OCI-LY3 (cell line): ENCODE results near the gene ZNF618.

Source experiments
- H2AFZ ChIP-seq: fragments of 200-600, 300-600 bp; shearing (Covaris generic); 2 replicates; pipeline ENCODE4 v1.6.0; 2014; ENCODE audit warnings: antibody characterized with exemption, low read depth, low read length
- H3K27ac ChIP-seq: fragments of 200-600, 300-600 bp; sonication (generic); 2 replicates; pipeline ENCODE4 v1.5.1; 2014; ENCODE audit warnings: mild to moderate bottlenecking, low read length, moderate library complexity, mixed read lengths
- H3K27me3 ChIP-seq: fragments of 200-600, 300-600 bp; sonication (generic); 2 replicates; pipeline ENCODE4 v1.6.1; 2014; ENCODE audit warnings: low read depth, low read length, mixed read lengths
- H3K36me3 ChIP-seq: fragments of 200-600, 300-600 bp; sonication (generic); replicated peaks from 2 replicates; pipeline ENCODE3; 2014; ENCODE audit warnings: low read depth, low read length, mixed read lengths
- H3K4me1 ChIP-seq: fragments of 300-600, 200-600 bp; sonication (generic); 2 replicates; pipeline ENCODE4 v1.6.1; 2014; ENCODE audit warnings: low read length, mixed read lengths
- H3K4me2 ChIP-seq: fragments of 200-600, 300-600 bp; sonication (generic); 2 replicates; pipeline ENCODE4 v1.6.1; 2014; ENCODE audit warnings: low read length, mixed read lengths
- H3K4me3 ChIP-seq: fragments of 300-600, 200-600 bp; sonication (generic); 2 replicates; pipeline ENCODE4 v1.5.1; 2014; ENCODE audit warnings: antibody characterized with exemption, mild to moderate bottlenecking, low read length, moderate library complexity
- H3K79me2 ChIP-seq: fragments of 300-600, 200-600 bp; shearing (Covaris generic); 2 replicates; pipeline ENCODE4 v1.6.1; 2014; ENCODE audit warnings: mild to moderate bottlenecking, low read length, mixed read lengths
- H3K9ac ChIP-seq: fragments of 300-600, 200-600 bp; shearing (Covaris generic); 2 replicates; pipeline ENCODE4 v1.6.0; 2014; ENCODE audit warnings: mild to moderate bottlenecking, low read length, moderate library complexity
- H3K9me3 ChIP-seq: fragments of 200-600, 300-600 bp; shearing (Covaris generic); 2 replicates; pipeline ENCODE4 v1.6.1; 2014; ENCODE audit warnings: low read length, mixed read lengths; ENCODE audit not compliant: insufficient read depth
- H4K20me1 ChIP-seq: fragments of 200-600, 300-600 bp; sonication (generic); 2 replicates; pipeline ENCODE4 v1.6.1; 2016; ENCODE audit warnings: low read length, mixed read lengths; ENCODE audit not compliant: insufficient read depth
- EZH2phosphoT487 ChIP-seq: fragments of 200-600 bp; shearing (Covaris generic); IDR thresholded peaks from 2 replicates; pipeline ENCODE4 v1.6.1; 2018; ENCODE audit warnings: antibody characterized with exemption, mixed run types, low read depth
- TF ChIP-seq, protein P1 (sequence below): fragments of 200-600, 300-600 bp; sonication (generic); IDR thresholded peaks from 2 replicates; pipeline ENCODE4 v1.5.1; 2014; ENCODE audit warnings: antibody characterized with exemption, low read length, low read depth

ZNF618 gene

DNA sequence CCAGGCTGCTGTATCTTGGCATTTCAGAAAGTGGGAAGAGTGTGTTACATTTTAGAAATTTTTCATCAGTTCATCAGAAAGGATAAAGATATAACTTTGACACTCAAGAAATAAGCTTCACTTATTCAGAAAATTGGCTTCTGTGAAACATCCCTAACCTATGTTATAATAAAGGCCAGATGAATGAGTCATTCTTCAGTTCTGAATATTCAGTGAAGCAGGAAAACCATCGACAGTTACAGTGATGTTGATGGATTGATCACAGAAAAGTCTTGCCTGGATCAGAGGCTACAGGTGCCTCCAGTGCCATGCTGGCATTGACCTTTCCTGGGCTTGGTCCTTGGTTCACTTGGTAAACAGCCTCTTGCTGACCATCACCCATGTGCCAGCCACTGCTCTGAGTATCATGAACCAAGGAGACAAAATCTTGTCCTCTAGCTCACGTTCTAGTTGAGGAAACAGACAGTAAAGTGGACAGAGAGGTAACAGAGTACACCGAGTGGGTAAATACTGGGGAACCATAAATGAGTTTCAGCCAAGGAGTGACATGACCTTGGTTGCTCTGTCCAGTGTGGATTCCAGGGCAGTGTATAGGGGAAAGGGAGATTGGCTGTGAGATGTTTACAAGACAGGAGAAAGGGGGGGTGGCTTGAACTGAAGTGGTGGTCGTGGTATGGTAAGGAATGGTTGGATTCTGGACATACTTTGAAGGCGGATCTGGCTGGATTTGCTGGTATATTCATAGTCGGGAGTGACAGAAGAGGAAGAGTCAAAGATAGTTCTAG, 103.4 kb downstream of the ZNF618 start:
- H4K20me1 ChIP-seq, result no peaks in the 10 kb centered on the region
- no peak overlapping the region for H3K27ac ChIP-seq
- peaks cover 25% of the 10 kb centered on the region for H3K27me3 ChIP-seq
- no peaks in the 10 kb centered on the region for H3K36me3 ChIP-seq
- no peaks in the 10 kb centered on the region for H3K9me3 ChIP-seq
- no peaks in the 10 kb centered on the region for H3K79me2 ChIP-seq
- H3K9ac ChIP-seq, result no peak overlapping the region
- no peaks in the 10 kb centered on the region for H3K4me1 ChIP-seq
- no peak overlapping the region for H2AFZ ChIP-seq
- H3K4me3 ChIP-seq, result no peak overlapping the region
- TF ChIP-seq EZH2phosphoT487, result no peak
- no peak overlapping the region for H3K4me2 ChIP-seq

DNA sequence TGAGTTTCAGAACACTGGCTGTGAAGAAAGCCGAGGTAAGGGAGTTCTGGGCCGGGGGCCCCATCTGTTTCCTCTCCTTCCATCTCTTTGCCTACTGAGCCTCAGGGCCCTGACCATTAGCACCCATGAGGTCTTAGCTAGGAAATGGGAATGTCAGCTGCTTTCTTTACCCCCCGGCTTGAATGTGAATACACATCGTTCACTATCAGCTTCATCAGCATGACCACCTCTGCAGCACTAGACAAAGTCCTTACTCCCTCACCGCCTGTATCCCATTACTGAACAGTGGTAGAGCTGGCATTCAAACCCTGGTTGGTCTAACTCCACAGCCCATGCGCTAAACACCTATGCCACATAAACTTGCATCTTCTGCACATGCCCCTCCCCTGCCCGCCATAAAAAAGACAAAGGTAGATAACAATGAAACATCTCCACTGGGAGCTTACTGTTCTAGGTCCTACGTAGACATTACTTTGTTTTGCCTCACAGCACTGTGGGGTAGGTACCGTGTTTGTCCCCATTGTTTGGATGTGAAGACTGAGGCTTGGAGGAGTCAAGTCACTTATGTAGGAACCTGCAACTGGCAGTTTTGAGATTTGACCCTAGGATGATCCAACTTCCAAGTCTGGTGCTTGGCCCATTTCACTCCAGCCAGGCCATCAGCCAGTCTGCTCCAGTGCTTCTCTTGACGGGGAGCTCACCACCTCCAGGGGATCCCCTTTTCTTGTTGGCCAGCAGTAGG, 108.7 kb downstream of the ZNF618 start:
- Histone ChIP-seq H4K20me1 (no peaks in the 10 kb centered on the region), H3K27ac (no peak overlapping the region)

DNA sequence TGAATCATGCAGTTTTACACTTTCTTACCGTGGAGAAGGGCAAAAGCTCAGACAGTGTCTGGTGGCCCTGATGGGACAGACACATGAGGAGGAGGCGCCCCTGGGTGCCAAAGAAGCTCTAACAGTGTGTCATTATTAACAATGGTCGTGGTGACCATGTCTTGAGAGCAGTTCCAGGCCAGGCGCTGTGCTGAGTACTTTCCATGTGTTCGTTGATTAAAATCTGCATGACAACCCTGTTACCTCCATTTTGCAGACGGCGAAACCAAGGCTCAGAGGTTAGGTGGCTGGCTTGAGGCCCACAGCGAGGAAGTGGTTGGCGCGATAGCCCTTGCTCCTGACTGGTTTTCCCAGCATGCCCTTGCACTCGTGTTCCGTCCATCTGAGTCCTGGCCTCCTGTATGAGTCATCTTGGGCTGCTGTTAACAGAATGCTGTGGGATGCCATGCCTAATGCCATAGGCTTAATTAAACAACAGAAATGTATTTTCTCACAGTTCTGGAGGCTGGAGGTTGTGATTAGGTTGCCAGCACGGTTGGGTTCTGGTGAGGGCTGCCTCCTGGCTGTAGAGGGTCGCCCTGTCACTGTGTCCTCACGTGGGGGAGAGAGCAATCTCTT, 110.0 kb downstream of the ZNF618 start:
- H3K4me3 ChIP-seq, result no peak overlapping the region
- no peak overlapping the region for H3K27ac ChIP-seq
- H3K9ac ChIP-seq, result no peak overlapping the region
- H3K4me1 ChIP-seq, result no peaks in the 10 kb centered on the region
- no peaks in the 10 kb centered on the region for H3K27me3 ChIP-seq
- H3K79me2 ChIP-seq, result no peaks in the 10 kb centered on the region
- no peak overlapping the region for H3K4me2 ChIP-seq
- TF ChIP-seq EZH2phosphoT487, result no peak
- TF ChIP-seq, protein P1, sequence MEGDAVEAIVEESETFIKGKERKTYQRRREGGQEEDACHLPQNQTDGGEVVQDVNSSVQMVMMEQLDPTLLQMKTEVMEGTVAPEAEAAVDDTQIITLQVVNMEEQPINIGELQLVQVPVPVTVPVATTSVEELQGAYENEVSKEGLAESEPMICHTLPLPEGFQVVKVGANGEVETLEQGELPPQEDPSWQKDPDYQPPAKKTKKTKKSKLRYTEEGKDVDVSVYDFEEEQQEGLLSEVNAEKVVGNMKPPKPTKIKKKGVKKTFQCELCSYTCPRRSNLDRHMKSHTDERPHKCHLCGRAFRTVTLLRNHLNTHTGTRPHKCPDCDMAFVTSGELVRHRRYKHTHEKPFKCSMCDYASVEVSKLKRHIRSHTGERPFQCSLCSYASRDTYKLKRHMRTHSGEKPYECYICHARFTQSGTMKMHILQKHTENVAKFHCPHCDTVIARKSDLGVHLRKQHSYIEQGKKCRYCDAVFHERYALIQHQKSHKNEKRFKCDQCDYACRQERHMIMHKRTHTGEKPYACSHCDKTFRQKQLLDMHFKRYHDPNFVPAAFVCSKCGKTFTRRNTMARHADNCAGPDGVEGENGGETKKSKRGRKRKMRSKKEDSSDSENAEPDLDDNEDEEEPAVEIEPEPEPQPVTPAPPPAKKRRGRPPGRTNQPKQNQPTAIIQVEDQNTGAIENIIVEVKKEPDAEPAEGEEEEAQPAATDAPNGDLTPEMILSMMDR, result no peak
- H2AFZ ChIP-seq, result no peak overlapping the region
- no peaks in the 10 kb centered on the region for H3K36me3 ChIP-seq
- no peaks in the 10 kb centered on the region for H4K20me1 ChIP-seq
- no peaks in the 10 kb centered on the region for H3K9me3 ChIP-seq

More for the DNA sequence above, 108.7 kb downstream of the ZNF618 start:
- Histone ChIP-seq H3K4me1 (no peaks in the 10 kb centered on the region), H3K79me2 (no peaks in the 10 kb centered on the region), H3K9ac (no peak overlapping the region), H3K36me3 (no peaks in the 10 kb centered on the region), H3K27me3 (peaks cover 5% of the 10 kb centered on the region; the same call in 1 of the 2 replicates), H2AFZ (no peak overlapping the region), H3K4me2 (no peak overlapping the region), H3K9me3 (no peaks in the 10 kb centered on the region), H3K4me3 (no peak overlapping the region)
- TF ChIP-seq, protein P1, result no peak
- no peak for TF ChIP-seq EZH2phosphoT487

DNA sequence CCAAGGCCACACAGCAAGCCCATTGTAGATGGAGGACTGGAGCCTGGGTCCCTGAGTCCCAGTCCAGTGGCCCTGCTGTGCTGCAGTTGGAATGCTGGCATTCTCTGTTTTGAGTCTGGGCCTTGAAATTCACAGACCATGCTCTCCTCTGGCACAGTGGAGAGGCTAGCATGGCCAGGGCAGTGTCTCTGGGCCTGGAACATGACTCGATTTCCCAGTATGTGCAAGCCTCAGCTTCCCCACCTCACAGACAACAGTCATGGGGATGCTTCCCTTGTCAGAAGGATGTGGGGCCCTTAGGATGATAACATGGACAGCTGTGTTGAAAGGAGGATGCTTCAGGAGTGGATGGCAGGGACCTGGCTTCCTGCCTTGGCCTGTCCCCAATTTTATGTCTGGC, 110.8 kb downstream of the ZNF618 start:
- Histone ChIP-seq H3K79me2 (no peaks in the 10 kb centered on the region), H3K27me3 (no peaks in the 10 kb centered on the region), H3K4me2 (no peak overlapping the region), H3K9me3 (no peaks in the 10 kb centered on the region), H3K27ac (no peak overlapping the region), H3K4me1 (no peaks in the 10 kb centered on the region), H3K9ac (no peak overlapping the region), H3K4me3 (no peak overlapping the region), H4K20me1 (no peaks in the 10 kb centered on the region), H3K36me3 (no peaks in the 10 kb centered on the region), H2AFZ (no peak overlapping the region)
- TF ChIP-seq, protein P1, result no peak
- TF ChIP-seq EZH2phosphoT487, result no peak
